ENCODE data around the gene MTHFSD. TPM values are rescaled to one million over a fixed set of nuclear protein-coding genes. Genes with fewer than 3 reads are reported as not detected.

Gene MTHFSD
- total and polyA plus RNA-seq, 11 donors: 3.9 to 17.0 (median 11.4) TPM

- 68 to 95% (median 83%) methylated on average over 2 of the region's 2 CpGs for WGBS, 4 donors
These were observed 46.3 kb upstream of the MTHFSD start for GRCh38 chr16:86601356-86601755.

GRCh38 chr16:86598607-86599565, 43.9 kb upstream of the MTHFSD start:
- peaks cover 0 to 17% (median 0%) of the 10 kb centered on the region in 9 donors for H3K27me3 ChIP-seq
- 70 to 74% (median 73%) methylated on average over 22 of the region's 22 CpGs for WGBS, 4 donors
- peaks cover 0 to 4% (median 0%) of the 10 kb centered on the region in 12 donors for H3K4me1 ChIP-seq
- ATAC-seq: no peak
- no peak for DNase-seq
- intact Hi-C loops (cut with DNase I): no loop called here
- no peaks in the 10 kb centered on the region for H3K36me3 ChIP-seq
- H3K27ac ChIP-seq: no peak overlapping the region
- H3K9me3 ChIP-seq: no peaks in the 10 kb centered on the region
- no peak for TF ChIP-seq POLR2A (IDR thresholded peaks at IDR 0.05)
- TF ChIP-seq, protein P1, sequence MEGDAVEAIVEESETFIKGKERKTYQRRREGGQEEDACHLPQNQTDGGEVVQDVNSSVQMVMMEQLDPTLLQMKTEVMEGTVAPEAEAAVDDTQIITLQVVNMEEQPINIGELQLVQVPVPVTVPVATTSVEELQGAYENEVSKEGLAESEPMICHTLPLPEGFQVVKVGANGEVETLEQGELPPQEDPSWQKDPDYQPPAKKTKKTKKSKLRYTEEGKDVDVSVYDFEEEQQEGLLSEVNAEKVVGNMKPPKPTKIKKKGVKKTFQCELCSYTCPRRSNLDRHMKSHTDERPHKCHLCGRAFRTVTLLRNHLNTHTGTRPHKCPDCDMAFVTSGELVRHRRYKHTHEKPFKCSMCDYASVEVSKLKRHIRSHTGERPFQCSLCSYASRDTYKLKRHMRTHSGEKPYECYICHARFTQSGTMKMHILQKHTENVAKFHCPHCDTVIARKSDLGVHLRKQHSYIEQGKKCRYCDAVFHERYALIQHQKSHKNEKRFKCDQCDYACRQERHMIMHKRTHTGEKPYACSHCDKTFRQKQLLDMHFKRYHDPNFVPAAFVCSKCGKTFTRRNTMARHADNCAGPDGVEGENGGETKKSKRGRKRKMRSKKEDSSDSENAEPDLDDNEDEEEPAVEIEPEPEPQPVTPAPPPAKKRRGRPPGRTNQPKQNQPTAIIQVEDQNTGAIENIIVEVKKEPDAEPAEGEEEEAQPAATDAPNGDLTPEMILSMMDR (IDR thresholded peaks at IDR 0.05): no peak
- no peak overlapping the region for H3K4me3 ChIP-seq

More at GRCh38 chr16:86601356-86601755, 46.3 kb upstream of the MTHFSD start:
- no peaks in the 10 kb centered on the region for H3K9me3 ChIP-seq
- no peak overlapping the region for H3K4me3 ChIP-seq
- intact Hi-C loops (cut with DNase I): no loop called here
- H3K27me3 ChIP-seq: peaks cover 0 to 13% (median 4%) of the 10 kb centered on the region in 9 donors
- H3K36me3 ChIP-seq: no peaks in the 10 kb centered on the region
- TF ChIP-seq POLR2A (IDR thresholded peaks at IDR 0.05): no peak
- TF ChIP-seq, protein P1 (IDR thresholded peaks at IDR 0.05): no peak
- H3K27ac ChIP-seq: no peak overlapping the region
- DNase-seq (no peak), ATAC-seq (no peak)
- H3K4me1 ChIP-seq: peaks cover 0 to 4% (median 0%) of the 10 kb centered on the region in 12 donors

- Histone ChIP-seq H3K9me3 (no peaks in the 10 kb centered on the region), H3K4me3 (no peak overlapping the region), H3K27ac (no peak overlapping the region), H3K4me1 (peaks cover 0 to 4% (median 0%) of the 10 kb centered on the region in 12 donors), H3K27me3 (peaks cover 0 to 18% (median 4%) of the 10 kb centered on the region in 9 donors), H3K36me3 (no peaks in the 10 kb centered on the region)
- ATAC-seq: no peak
- WGBS, 4 donors: 68 to 78% (median 71%) methylated on average over 6 to 7 of the region's 7 CpGs
- intact Hi-C loops (cut with DNase I): no loop called here
- no peak for TF ChIP-seq POLR2A (IDR thresholded peaks at IDR 0.05)
- no peak for DNase-seq
These were observed 43.0 kb upstream of the MTHFSD start for GRCh38 chr16:86597880-86598606.

DNA sequence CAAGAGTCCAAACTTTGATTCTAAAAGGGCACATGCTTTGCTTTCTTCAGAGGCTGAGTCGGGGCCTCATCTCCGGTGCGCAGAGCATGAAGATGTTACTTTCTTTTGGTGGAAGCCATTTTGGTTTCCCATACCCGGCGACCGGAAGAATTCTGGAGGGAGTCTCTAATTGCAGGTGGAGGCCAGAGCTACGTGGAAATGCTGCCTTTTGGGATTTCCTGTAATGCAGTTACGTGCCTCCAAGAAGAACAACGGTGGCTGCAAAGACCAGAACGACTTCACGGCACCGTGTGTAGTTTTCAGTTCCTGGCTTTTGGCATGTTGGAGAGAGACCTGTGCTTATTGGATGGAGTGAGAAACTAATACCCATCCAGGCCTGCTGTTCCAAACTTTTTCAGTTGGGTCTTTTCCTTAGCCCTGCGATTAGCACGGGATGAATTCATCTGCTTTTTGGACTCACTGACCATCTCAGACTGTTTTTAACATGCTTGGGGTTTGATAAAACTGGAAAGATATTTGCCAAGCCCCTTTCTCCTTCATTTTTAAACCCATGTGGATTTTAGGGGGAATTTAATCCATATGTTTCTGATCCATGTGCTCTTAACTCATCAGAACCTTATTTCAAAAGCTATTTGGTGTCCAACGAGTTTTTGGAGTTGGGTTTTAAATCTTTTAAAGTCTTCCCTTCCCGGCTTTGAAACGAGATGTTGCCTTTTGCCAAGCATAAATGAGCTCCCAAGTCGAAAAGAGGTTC, 42.3 kb upstream of the MTHFSD start:
- WGBS, 4 donors: 75 to 78% (median 77%) methylated on average over 18 of the region's 18 CpGs
- no peaks in the 10 kb centered on the region for H3K36me3 ChIP-seq
- intact Hi-C loops (cut with DNase I): no loop called here
- ATAC-seq (no peak), DNase-seq (no peak)
- H3K27ac ChIP-seq: no peak overlapping the region
- no peak for TF ChIP-seq POLR2A (IDR thresholded peaks at IDR 0.05)
- TF ChIP-seq, protein P1 (IDR thresholded peaks at IDR 0.05): no peak
- no peaks in the 10 kb centered on the region for H3K9me3 ChIP-seq
- H3K27me3 ChIP-seq: peaks cover 0 to 25% (median 4%) of the 10 kb centered on the region in 9 donors
- no peak overlapping the region for H3K4me3 ChIP-seq
- H3K4me1 ChIP-seq: no peaks in the 10 kb centered on the region
